NCI-H146 (cell line): ENCODE data around the gene FAM110C.
"Not testable (repeated sequence)": the region's sequence is repeated elsewhere in the genome, so short reads cannot be mapped to it uniquely, and the experiment has no call there.

Experiments used
- DNase-seq: peaks from one replicate; lab custom pipeline; 2025; lab: John Stamatoyannopoulos, UW

Gene FAM110C

GRCh38 chr2:42788-43187, 3.5 kb downstream of the FAM110C start:
- DNase-seq, result no peak

GRCh38 chr2:40465-40864, 5.8 kb downstream of the FAM110C start:
- DNase-seq, result no peak

- DNase-seq, result no peak
These were observed 8.2 kb downstream of the FAM110C start for GRCh38 chr2:38155-38554.

- DNase-seq, result no peak
These were observed 10.0 kb downstream of the FAM110C start for GRCh38 chr2:36318-36717.

GRCh38 chr2:35852-36251, 10.5 kb downstream of the FAM110C start:
- DNase-seq, result no peak

- no peak for DNase-seq
These were observed 12.7 kb downstream of the FAM110C start for GRCh38 chr2:33620-34019.

GRCh38 chr2:32068-32467, 14.2 kb downstream of the FAM110C start:
- no peak for DNase-seq

GRCh38 chr2:29253-29652, 17.1 kb downstream of the FAM110C start:
- no peak for DNase-seq

- no peak for DNase-seq
These were observed 17.8 kb downstream of the FAM110C start for GRCh38 chr2:28406-28975.

- no peak for DNase-seq
These were observed 19.4 kb downstream of the FAM110C start for GRCh38 chr2:26891-27290.

- DNase-seq, result no peak
These were observed 20.8 kb downstream of the FAM110C start for GRCh38 chr2:25543-25942.

GRCh38 chr2:24591-24990, 21.7 kb downstream of the FAM110C start:
- peak; percentile 9 for DNase-seq

- DNase-seq, result no peak
These were observed 22.2 kb downstream of the FAM110C start for GRCh38 chr2:24107-24506.

GRCh38 chr2:23283-23682, 23.0 kb downstream of the FAM110C start:
- no peak for DNase-seq

GRCh38 chr2:22244-22643, 24.1 kb downstream of the FAM110C start:
- DNase-seq, result not testable (repeated sequence)

- not testable (repeated sequence) for DNase-seq
These were observed 26.0 kb downstream of the FAM110C start for GRCh38 chr2:20259-20658.

GRCh38 chr2:19505-19904, 26.8 kb downstream of the FAM110C start:
- no peak for DNase-seq

GRCh38 chr2:18402-19271, 27.7 kb downstream of the FAM110C start:
- no peak for DNase-seq

GRCh38 chr2:15916-16315, 30.4 kb downstream of the FAM110C start:
- DNase-seq, result not testable (repeated sequence)

GRCh38 chr2:11248-11941, 34.9 kb downstream of the FAM110C start:
- no peak for DNase-seq

- no peak for DNase-seq
These were observed 36.0 kb downstream of the FAM110C start for GRCh38 chr2:10222-10875.
